BJ (cell line): ENCODE results near the gene IKBIP. TPM values are rescaled to one million over a fixed set of nuclear protein-coding genes. Genes with fewer than 3 reads are reported as not detected.
A peak's percentile ranks its signal among the peaks of the same experiment; 100 is the strongest.

Experiments used
- CTCF ChIA-PET: fragments of 350-600 bp; formaldehyde crosslinking; extraction: SDS; loops from one replicate; lab custom pipeline; 2021; ENCODE audit warnings: antibody characterized with exemption, inconsistent platforms; lab: Yijun Ruan, JAX
- POLR2A ChIA-PET: fragments of 300-600 bp; sonication (Branson Sonifier 250); formaldehyde crosslinking; extraction: SDS; loops from one replicate; lab custom pipeline; 2021; ENCODE audit warnings: antibody characterized with exemption; lab: Charles Lee
- DNase-seq: peaks from one replicate; pipeline ENCODE4 v3.0.0-alpha.2; 2011; ENCODE audit warnings: low read depth
- H3K27me3 ChIP-seq: 2 replicates; pipeline ENCODE4 v1.6.0; 2011; ENCODE audit warnings: low read length; ENCODE audit not compliant: control insufficient read depth, insufficient read depth
- H3K36me3 ChIP-seq: 2 replicates; pipeline ENCODE4 v1.5.1; 2011; ENCODE audit warnings: low read length; ENCODE audit not compliant: control insufficient read depth, insufficient read depth
- H3K4me3 ChIP-seq: 2 replicates; pipeline ENCODE4 v1.5.1; 2011; ENCODE audit warnings: low read depth, mild to moderate bottlenecking, control low read depth, low read length
- CTCF ChIP-seq: IDR thresholded peaks from 2 replicates; pipeline ENCODE4 v1.5.1; 2011; ENCODE audit warnings: low read depth, mild to moderate bottlenecking, control low read depth, inconsistent platforms, low read length, moderate library complexity; ENCODE audit not compliant: insufficient read depth
- polyA plus RNA-seq: library from polyadenylated mRNA; depleted of rRNA; stranded (reverse); fragments of >200 nt; gene quantifications from 2 replicates; pipeline ENCODE4 v1.2.3, GENCODE V29; 2011

The IKBIP gene
- polyA plus RNA-seq, 1 experiment, result 30.2 TPM

GRCh38 chr12:98669751-98670150 lies 25.2 kb upstream of the IKBIP start:
- Histone ChIP-seq H3K36me3 (peaks cover 3% of the 10 kb centered on the region), H3K27me3 (no peaks in the 10 kb centered on the region), H3K4me3 (no peak overlapping the region)
- ChIA-PET POLR2A (no interaction called here), CTCF (interaction anchor here (1.2 kb wide), 1 partner anchor 10 kb away, joined by 3 read pairs; no protein-coding TSS in a partner anchor)
- no peak for DNase-seq
- TF ChIP-seq CTCF, result no peak

- DNase-seq, result no peak
- TF ChIP-seq CTCF, result no peak
- H3K36me3 ChIP-seq, result peaks cover 8% of the 10 kb centered on the region
- CTCF ChIA-PET, result no interaction called here
- no peaks in the 10 kb centered on the region for H3K27me3 ChIP-seq
- no peak overlapping the region for H3K4me3 ChIP-seq
- POLR2A ChIA-PET, result no interaction called here
Observed at GRCh38 chr12:98660521-98660920, 15.9 kb upstream of the IKBIP start.

- ChIA-PET POLR2A (no interaction called here), CTCF (interaction anchor here (0.6 kb wide), 1 partner anchor 121 kb away, joined by 3 read pairs; no protein-coding TSS in a partner anchor)
- no peak for DNase-seq
- no peaks in the 10 kb centered on the region for H3K27me3 ChIP-seq
- no peak for TF ChIP-seq CTCF
- H3K36me3 ChIP-seq, result peaks cover 5% of the 10 kb centered on the region
- no peak overlapping the region for H3K4me3 ChIP-seq
Observed at GRCh38 chr12:98656289-98657101, 11.9 kb upstream of the IKBIP start.

GRCh38 chr12:98653866-98654493 lies 9.4 kb upstream of the IKBIP start:
- Histone ChIP-seq H3K27me3 (no peaks in the 10 kb centered on the region), H3K36me3 (peaks cover 1% of the 10 kb centered on the region), H3K4me3 (no peak overlapping the region)
- CTCF ChIA-PET, result interaction anchor here (0.5 to 4.1 kb wide), 11 partner anchors 9 to 238 kb away, joined by 3 to 18 read pairs (median 4); partner anchors contain the start of gene IKBIP
- TF ChIP-seq CTCF, result peak; percentile 62
- POLR2A ChIA-PET, result interaction anchor here (0.7 kb wide), 1 partner anchor 17 kb away, joined by 3 read pairs; no protein-coding TSS in a partner anchor
- DNase-seq, result no peak

- no peak for TF ChIP-seq CTCF
- H3K4me3 ChIP-seq, result no peak overlapping the region
- POLR2A ChIA-PET, result no interaction called here
- DNase-seq, result no peak
- CTCF ChIA-PET, result interaction anchor here (0.7 to 4.1 kb wide), 7 partner anchors 12 to 253 kb away, joined by 3 to 17 read pairs (median 3); partner anchors contain the start of gene SLC25A3
- no peaks in the 10 kb centered on the region for H3K27me3 ChIP-seq
- H3K36me3 ChIP-seq, result peaks cover 1% of the 10 kb centered on the region
Observed at GRCh38 chr12:98651328-98651727, 6.7 kb upstream of the IKBIP start.
